K562 (cell line): ENCODE results near the gene PDZD2. TPM values are rescaled to one million over a fixed set of nuclear protein-coding genes. Genes with fewer than 3 reads are reported as not detected.

ENCODE experiments used
- KAT7 ChIP-seq: sonication (generic); formaldehyde crosslinking; IDR thresholded peaks from 2 replicates; pipeline ENCODE4 v1.8.0; 2022; ENCODE audit warnings: missing genetic modification reagents, mild to moderate bottlenecking, borderline replicate concordance
- KDM2B ChIP-seq: fragments of 250-450 bp; sonication (Bioruptor Pico); IDR thresholded peaks from 2 replicates; pipeline ENCODE4 v1.8.0; 2021; ENCODE audit warnings: mild to moderate bottlenecking, moderate library complexity
- TCF3 ChIP-seq: sonication (generic); formaldehyde crosslinking; IDR thresholded peaks from 2 replicates; pipeline ENCODE4 v1.4.0; 2020; ENCODE audit warnings: mild to moderate bottlenecking, missing genetic modification reagents
- ZBTB11 ChIP-seq, 3 experiments: fragments of 200-800 bp in 1 of 3; fragments of 250-450 bp in 1 of 3; fragments of 450-650 bp in 1 of 3; sonication (Bioruptor Pico) in 1 of 3; sonication (Bioruptor generic) in 1 of 3; formaldehyde crosslinking in 1 of 3; IDR thresholded peaks; 2 replicates each; pipeline versions ENCODE4 v1.6.1 to v1.8.0; 2016 to 2022; ENCODE audit warnings: mild to moderate bottlenecking in 2 of 3, missing genetic modification characterization in 2 of 3, missing compliant biosample characterization in 1 of 3, moderate library complexity in 1 of 3
- ZNF609 ChIP-seq: sonication (generic); formaldehyde crosslinking; IDR thresholded peaks from 2 replicates; pipeline ENCODE4 v1.8.1; 2023; ENCODE audit warnings: missing genetic modification reagents, mild to moderate bottlenecking, borderline replicate concordance
- polyA plus RNA-seq, 8 experiments: library from polyadenylated mRNA; depleted of rRNA in 4 of 8; stranded (reverse) in 5 of 8; unstranded in 3 of 8; fragments of >200 nt; fragmentation: Nextera tagmentation in 2 of 8; fragmentation: Illumina TruSeq in 1 of 8; extraction: Ambion mirVana in 2 of 8; extraction: Trizol in 1 of 8; gene quantifications; 2 replicates each; pipeline versions ENCODE4 v1.2.1 to v1.2.3, GENCODE V29; 2011 to 2014; ENCODE audit warnings: inconsistent platforms in 1 of 8, missing spikeins in 1 of 8
- total RNA-seq, 7 experiments: library from RNA; depleted of rRNA in 6 of 7; stranded (reverse); fragments of >200 nt in 6 of 7; fragmentation: Illumina TruSeq in 2 of 7; extraction: Trizol in 2 of 7; gene quantifications; 2 replicates each; pipeline versions ENCODE4 v1.2.1 to v1.2.3, GENCODE V29; 2011 to 2021; ENCODE audit warnings: low replicate concordance in 1 of 7
- TF ChIP-seq, protein P1 (sequence below), 2 experiments: fragments of 450-650 bp in 1 of 2; IDR thresholded peaks; 2 replicates each; pipeline ENCODE4 v1.6.1; 2011 to 2017; ENCODE audit warnings: low read depth in 2 of 2, antibody characterized with exemption in 1 of 2, borderline replicate concordance in 1 of 2, low read length in 1 of 2, mild to moderate bottlenecking in 1 of 2, mixed read lengths in 1 of 2; ENCODE audit not compliant: control insufficient read depth in 1 of 2

Gene PDZD2
- total and polyA plus RNA-seq, 9 of the 15 experiments (the other 6 are each of a cell fraction or from before 2014, with no cell fraction given): 0.02 to 0.08 (median 0.04) TPM; not detected in 6

DNA sequence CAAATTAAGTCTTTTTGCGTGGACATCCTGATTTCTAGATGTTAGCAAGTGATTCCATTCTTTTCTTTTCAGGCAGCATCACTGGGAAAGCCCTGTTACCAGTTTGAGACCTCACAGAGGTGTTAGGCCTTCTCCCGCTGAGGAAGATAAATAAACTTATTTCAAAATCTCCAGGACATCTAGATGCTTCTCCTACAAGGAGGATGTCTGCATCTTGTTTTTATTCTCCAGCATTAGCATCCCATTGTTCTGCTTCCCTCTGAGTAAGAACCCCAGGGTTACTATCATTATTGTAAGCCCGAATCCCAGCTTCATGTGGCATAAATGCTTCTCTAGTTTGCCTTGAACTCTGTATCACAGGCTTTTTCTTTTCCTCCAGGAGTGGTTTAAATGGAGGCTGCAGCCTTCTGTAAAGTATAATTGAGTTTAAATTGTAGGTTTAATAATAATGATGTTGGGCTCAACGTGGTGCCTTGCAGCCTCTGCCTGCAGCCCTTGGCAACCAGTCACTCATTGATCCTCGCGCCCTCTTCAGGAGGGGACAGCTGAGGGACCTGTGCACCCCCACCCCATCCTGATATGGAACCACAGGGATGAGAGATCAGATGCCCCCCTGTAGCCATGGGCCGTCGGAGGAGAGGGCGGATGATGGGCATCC, 114.9 kb downstream of the PDZD2 start (continued):
- TF ChIP-seq, protein P1, sequence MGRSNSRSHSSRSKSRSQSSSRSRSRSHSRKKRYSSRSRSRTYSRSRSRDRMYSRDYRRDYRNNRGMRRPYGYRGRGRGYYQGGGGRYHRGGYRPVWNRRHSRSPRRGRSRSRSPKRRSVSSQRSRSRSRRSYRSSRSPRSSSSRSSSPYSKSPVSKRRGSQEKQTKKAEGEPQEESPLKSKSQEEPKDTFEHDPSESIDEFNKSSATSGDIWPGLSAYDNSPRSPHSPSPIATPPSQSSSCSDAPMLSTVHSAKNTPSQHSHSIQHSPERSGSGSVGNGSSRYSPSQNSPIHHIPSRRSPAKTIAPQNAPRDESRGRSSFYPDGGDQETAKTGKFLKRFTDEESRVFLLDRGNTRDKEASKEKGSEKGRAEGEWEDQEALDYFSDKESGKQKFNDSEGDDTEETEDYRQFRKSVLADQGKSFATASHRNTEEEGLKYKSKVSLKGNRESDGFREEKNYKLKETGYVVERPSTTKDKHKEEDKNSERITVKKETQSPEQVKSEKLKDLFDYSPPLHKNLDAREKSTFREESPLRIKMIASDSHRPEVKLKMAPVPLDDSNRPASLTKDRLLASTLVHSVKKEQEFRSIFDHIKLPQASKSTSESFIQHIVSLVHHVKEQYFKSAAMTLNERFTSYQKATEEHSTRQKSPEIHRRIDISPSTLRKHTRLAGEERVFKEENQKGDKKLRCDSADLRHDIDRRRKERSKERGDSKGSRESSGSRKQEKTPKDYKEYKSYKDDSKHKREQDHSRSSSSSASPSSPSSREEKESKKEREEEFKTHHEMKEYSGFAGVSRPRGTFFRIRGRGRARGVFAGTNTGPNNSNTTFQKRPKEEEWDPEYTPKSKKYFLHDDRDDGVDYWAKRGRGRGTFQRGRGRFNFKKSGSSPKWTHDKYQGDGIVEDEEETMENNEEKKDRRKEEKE (IDR thresholded peaks at IDR 0.05; ENCODE audit: borderline replicate concordance in 1 of 2, control insufficient read depth in 1 of 2, low read depth in 2 of 2, low read length in 1 of 2): no peak
- TF ChIP-seq KAT7 (CRISPR knock-in tag) (no peak), ZNF609 (CRISPR knock-in tag) (no peak), KDM2B (CRISPR knock-in tag) (no peak), ZBTB11 (CRISPR knock-in tag; IDR thresholded peaks at IDR 0.05) (no peak), TCF3 (CRISPR knock-in tag) (no peak)
